ENCODE measurements around the gene BTN3A1. TPM values are rescaled to one million over a fixed set of nuclear protein-coding genes. Genes with fewer than 3 reads are reported as not detected.
"Not testable (repeated sequence)": the region's sequence is repeated elsewhere in the genome, so short reads cannot be mapped to it uniquely, and the experiment has no call there.

BTN3A1 gene
- total RNA-seq, 1 donor from 2014 or later: 10.9 TPM

DNA sequence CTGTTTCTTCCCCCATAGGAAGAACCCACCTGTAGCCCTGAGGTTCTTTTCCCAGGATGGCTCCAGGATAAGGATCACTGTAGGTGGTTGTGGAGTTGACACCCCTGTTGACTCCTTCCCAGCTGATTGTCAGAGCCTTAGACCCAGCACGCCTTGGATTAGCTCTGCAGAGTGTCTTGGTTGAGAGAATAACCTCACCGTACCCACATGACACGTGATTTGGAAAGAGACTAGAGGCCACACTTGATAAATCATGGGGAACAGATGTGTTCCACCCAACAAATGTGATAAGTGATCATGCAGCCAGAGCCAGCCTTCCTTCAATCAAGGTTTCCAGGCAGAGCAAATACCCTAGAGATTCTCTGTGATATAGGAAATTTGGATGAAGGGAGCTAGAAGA lies 12.2 kb downstream of the BTN3A1 start:
- no peaks in the 10 kb centered on the region for H3K27me3 Mint-ChIP-seq (ENCODE audit: low read depth)
- H3K36me3 Mint-ChIP-seq (ENCODE audit: low read depth): no peaks in the 10 kb centered on the region
- no peak for DNase-seq (ENCODE audit: low spot score)
- H3K4me1 Mint-ChIP-seq (ENCODE audit: low read depth): peaks cover 9% of the 10 kb centered on the region
- no peak overlapping the region for H3K4me3 Mint-ChIP-seq (ENCODE audit: unreplicated experiment)
- H3K27ac Mint-ChIP-seq (ENCODE audit: unreplicated experiment): no peak overlapping the region
- TF ChIP-seq, protein P1, sequence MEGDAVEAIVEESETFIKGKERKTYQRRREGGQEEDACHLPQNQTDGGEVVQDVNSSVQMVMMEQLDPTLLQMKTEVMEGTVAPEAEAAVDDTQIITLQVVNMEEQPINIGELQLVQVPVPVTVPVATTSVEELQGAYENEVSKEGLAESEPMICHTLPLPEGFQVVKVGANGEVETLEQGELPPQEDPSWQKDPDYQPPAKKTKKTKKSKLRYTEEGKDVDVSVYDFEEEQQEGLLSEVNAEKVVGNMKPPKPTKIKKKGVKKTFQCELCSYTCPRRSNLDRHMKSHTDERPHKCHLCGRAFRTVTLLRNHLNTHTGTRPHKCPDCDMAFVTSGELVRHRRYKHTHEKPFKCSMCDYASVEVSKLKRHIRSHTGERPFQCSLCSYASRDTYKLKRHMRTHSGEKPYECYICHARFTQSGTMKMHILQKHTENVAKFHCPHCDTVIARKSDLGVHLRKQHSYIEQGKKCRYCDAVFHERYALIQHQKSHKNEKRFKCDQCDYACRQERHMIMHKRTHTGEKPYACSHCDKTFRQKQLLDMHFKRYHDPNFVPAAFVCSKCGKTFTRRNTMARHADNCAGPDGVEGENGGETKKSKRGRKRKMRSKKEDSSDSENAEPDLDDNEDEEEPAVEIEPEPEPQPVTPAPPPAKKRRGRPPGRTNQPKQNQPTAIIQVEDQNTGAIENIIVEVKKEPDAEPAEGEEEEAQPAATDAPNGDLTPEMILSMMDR (IDR thresholded peaks at IDR 0.05): no peak
- peaks cover 3% of the 10 kb centered on the region for H3K9me3 Mint-ChIP-seq (ENCODE audit: low read depth)

DNA sequence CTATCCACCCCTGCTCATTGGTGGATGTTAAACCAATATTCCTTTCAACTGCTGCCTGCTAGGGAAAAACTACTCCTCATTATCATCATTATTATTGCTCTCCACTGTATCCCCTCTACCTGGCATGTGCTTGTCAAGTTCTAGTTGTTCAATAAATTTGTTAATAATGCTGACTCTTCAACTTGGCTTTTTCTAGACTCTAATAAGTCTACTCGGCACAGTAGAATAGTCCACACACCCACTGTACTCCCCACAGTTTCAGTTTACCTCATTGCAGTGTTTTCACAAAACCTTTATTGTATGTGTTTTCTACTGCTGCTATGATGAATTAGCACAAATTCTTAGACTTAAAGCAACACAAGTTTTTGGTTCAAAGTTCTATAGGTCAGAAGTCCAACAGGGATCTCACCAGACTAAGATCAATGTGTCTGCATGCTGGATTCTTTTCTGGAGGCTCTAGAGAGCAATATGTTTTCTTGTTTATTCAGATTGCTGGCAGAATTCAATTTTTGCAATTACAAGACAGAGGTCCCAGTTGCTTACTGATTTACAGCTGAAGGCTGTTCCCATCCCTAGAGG lies 13.1 kb downstream of the BTN3A1 start:
- TF ChIP-seq, protein P1 (IDR thresholded peaks at IDR 0.05): no peak
- Mint-ChIP-seq H3K4me3 (ENCODE audit: unreplicated experiment) (no peak overlapping the region), H3K4me1 (ENCODE audit: low read depth) (peaks cover 9% of the 10 kb centered on the region), H3K27me3 (ENCODE audit: low read depth) (no peaks in the 10 kb centered on the region), H3K9me3 (ENCODE audit: low read depth) (peaks cover 3% of the 10 kb centered on the region), H3K27ac (ENCODE audit: unreplicated experiment) (no peak overlapping the region), H3K36me3 (ENCODE audit: low read depth) (no peaks in the 10 kb centered on the region)
- no peak for DNase-seq (ENCODE audit: low spot score)

DNA sequence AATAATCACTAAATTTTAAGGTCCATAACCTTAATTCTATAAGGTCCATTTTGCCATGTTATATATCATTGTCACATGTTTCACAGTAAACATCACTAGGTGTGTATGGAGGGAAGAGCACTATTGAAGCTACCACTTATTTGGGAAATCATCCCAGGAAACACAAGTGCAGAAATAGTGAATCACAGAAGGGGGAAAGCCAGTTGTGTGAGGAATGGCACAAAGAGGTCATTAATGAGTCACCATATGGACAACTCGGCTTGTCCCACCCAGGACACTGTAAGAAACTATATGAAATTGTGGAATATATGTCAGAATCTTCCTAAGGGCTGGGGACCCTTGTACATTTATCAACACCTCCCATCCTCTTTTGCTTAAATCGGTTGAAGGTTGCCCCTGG lies 13.7 kb downstream of the BTN3A1 start:
- H3K4me1 Mint-ChIP-seq (ENCODE audit: low read depth): peaks cover 9% of the 10 kb centered on the region
- H3K4me3 Mint-ChIP-seq (ENCODE audit: unreplicated experiment): no peak overlapping the region
- peaks cover 3% of the 10 kb centered on the region for H3K9me3 Mint-ChIP-seq (ENCODE audit: low read depth)
- no peaks in the 10 kb centered on the region for H3K27me3 Mint-ChIP-seq (ENCODE audit: low read depth)
- no peaks in the 10 kb centered on the region for H3K36me3 Mint-ChIP-seq (ENCODE audit: low read depth)
- H3K27ac Mint-ChIP-seq (ENCODE audit: unreplicated experiment): no peak overlapping the region
- TF ChIP-seq, protein P1 (IDR thresholded peaks at IDR 0.05): no peak
- DNase-seq (ENCODE audit: low spot score): no peak

DNA sequence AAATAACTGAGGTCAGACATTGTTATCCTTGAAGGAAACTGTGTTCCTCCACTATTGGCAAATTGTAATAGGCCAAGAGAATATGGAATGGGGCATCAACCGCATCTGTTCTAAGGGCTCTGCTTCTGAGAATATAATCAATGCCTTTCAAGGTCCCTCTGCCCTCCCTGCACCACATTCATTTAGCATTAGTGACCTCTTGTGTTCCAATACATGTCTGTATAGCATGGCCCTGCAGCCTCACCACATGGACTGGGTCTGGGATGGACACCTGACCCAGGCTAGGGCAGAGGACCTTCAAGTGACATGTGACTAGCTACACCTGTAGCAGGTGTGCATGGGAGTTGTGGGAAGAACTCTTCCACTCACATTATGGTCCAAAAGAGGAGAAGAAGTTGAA lies 14.2 kb downstream of the BTN3A1 start:
- no peak overlapping the region for H3K27ac Mint-ChIP-seq (ENCODE audit: unreplicated experiment)
- peaks cover 9% of the 10 kb centered on the region for H3K4me1 Mint-ChIP-seq (ENCODE audit: low read depth)
- peaks cover 3% of the 10 kb centered on the region for H3K9me3 Mint-ChIP-seq (ENCODE audit: low read depth)
- no peaks in the 10 kb centered on the region for H3K27me3 Mint-ChIP-seq (ENCODE audit: low read depth)
- H3K4me3 Mint-ChIP-seq (ENCODE audit: unreplicated experiment): no peak overlapping the region
- DNase-seq (ENCODE audit: low spot score): no peak
- H3K36me3 Mint-ChIP-seq (ENCODE audit: low read depth): no peaks in the 10 kb centered on the region
- TF ChIP-seq, protein P1 (IDR thresholded peaks at IDR 0.05): no peak

DNA sequence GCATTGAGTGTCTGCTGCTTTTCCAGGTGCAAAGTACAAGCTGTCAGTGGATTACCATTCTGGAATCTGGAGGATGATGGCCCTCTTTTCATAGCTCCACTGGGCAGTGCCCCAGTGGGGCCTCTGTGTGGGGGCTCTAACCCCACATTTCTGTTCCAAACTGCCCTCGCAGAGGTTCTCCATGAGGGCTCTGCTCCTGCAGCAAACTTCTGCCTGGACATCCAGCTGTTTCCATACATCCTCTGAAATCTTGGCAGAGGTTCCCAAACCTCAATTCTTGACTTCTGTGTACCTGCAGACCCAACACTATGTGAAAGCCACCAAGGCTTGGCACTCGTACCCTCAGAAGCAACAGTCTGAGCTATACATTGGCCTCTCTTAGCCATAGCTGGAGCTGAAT lies 16.0 kb downstream of the BTN3A1 start:
- DNase-seq (ENCODE audit: low spot score); H3K27ac Mint-ChIP-seq (ENCODE audit: unreplicated experiment); H3K27me3 Mint-ChIP-seq (ENCODE audit: low read depth); H3K9me3 Mint-ChIP-seq (ENCODE audit: low read depth); H3K36me3 Mint-ChIP-seq (ENCODE audit: low read depth); H3K4me3 Mint-ChIP-seq (ENCODE audit: unreplicated experiment): not testable (repeated sequence)
- H3K4me1 Mint-ChIP-seq (ENCODE audit: low read depth): peaks cover 10% of the 10 kb centered on the region

DNA sequence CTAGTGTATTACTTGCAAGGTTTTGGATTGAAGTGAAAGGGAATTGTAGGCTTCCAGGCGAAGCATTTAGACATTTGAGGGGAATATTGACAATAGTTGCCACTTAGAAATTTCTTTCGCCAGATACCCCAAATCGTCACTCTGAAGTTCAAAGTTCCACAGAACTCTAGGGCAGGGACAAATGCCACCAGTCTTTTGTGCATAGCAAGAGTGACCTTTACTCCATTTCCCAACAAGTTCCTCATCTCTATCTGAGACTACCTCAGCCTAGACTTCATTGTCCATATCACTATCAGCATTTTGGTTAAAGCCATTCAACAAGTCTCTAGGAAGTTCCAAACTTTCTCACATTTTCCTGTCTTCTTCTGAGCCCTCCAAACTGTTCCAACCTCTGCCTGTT lies 16.7 kb downstream of the BTN3A1 start:
- H3K4me1 Mint-ChIP-seq (ENCODE audit: low read depth): peaks cover 17% of the 10 kb centered on the region
- H3K36me3 Mint-ChIP-seq (ENCODE audit: low read depth); DNase-seq (ENCODE audit: low spot score): not testable (repeated sequence)

More for the DNA sequence above, 16.7 kb downstream of the BTN3A1 start:
- H3K4me3 Mint-ChIP-seq (ENCODE audit: unreplicated experiment); H3K27me3 Mint-ChIP-seq (ENCODE audit: low read depth); H3K9me3 Mint-ChIP-seq (ENCODE audit: low read depth); H3K27ac Mint-ChIP-seq (ENCODE audit: unreplicated experiment): not testable (repeated sequence)

All from chondrocyte (in vitro differentiated cells).